H7 (cell line): Measurements from ENCODE around the gene SLC35F2. TPM values are rescaled to one million over a fixed set of nuclear protein-coding genes. Genes with fewer than 3 reads are reported as not detected.

Source experiments
- DNase-seq: peaks from one replicate; pipeline ENCODE4 v3.0.0; 2012
- H3K27me3 ChIP-seq: 2 replicates; pipeline ENCODE4 v1.6.0; 2011; ENCODE audit warnings: mild to moderate bottlenecking, low read length; ENCODE audit not compliant: control insufficient read depth, insufficient read depth
- H3K36me3 ChIP-seq: replicated peaks from 2 replicates; pipeline ENCODE4 v1.5.1; 2011; ENCODE audit warnings: low read length; ENCODE audit not compliant: control insufficient read depth, insufficient read depth
- H3K4me3 ChIP-seq: 2 replicates; pipeline ENCODE4 v1.5.1; 2011; ENCODE audit warnings: low read depth, mild to moderate bottlenecking, control low read depth, low read length, moderate library complexity; ENCODE audit not compliant: insufficient read depth
- total RNA-seq: library from RNA; depleted of rRNA; stranded (reverse); fragments of >200 nt; shearing (Covaris generic); gene quantifications from 2 replicates; pipeline ENCODE4 v1.2.3, GENCODE V29; 2014

SLC35F2 gene
- total RNA-seq, 1 experiment from 2014 or later: 28.3 TPM

DNA sequence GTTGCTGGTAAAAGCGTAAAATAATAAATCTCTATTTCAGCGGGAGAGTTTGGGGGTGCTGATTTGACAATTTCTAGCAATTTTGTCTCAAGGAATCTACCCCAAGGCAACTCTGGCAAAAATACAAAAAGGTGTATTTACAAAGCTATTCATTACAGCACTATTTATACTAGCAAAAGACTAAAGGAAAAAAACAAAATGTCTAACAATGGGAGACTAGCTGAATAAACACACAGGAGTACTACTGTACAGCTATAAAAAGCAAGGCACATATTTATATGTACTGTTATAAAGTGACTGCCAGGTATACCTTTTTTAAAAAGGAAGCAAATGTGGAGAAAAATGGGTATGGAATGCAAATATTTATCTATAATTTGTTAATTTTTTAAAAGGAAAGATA, 32.7 kb downstream of the SLC35F2 start:
- Histone ChIP-seq H3K36me3 (no peaks in the 10 kb centered on the region), H3K27me3 (no peaks in the 10 kb centered on the region), H3K4me3 (no peak overlapping the region)
- DNase-seq: no peak

DNA sequence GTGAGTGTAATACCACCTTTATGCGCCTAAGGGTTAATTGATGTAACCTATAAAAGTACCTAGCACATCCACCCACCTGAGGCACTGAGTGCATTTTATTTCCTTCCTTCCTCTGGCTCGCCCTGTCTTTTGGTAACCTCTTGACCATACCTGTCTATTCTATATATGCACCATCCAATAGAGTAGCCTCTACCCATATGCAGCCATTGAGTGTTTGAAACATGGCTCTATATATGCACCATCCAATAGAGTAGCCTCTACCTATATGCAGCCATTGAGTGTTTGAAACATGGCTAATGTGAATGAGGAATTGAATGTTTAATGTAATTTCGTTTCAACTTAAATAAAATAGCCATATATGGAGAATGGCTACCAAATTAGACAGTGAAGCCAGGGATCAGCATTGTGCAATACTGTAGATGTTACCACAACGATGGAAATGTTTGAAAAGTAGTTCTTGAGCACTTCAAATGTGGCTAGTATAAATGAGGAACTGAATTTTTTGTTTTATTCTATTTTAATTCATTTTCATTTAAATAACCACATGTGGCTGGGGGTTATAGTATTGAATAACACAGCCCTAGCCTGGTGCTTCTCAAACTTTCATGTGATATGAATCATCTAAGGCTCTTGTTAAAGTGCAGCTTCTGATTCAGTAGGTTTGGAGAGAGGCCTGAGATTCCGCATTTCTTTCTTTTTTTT, 33.8 kb downstream of the SLC35F2 start:
- H3K4me3 ChIP-seq: no peak overlapping the region
- no peak for DNase-seq
- no peaks in the 10 kb centered on the region for H3K36me3 ChIP-seq
- H3K27me3 ChIP-seq: no peaks in the 10 kb centered on the region

DNA sequence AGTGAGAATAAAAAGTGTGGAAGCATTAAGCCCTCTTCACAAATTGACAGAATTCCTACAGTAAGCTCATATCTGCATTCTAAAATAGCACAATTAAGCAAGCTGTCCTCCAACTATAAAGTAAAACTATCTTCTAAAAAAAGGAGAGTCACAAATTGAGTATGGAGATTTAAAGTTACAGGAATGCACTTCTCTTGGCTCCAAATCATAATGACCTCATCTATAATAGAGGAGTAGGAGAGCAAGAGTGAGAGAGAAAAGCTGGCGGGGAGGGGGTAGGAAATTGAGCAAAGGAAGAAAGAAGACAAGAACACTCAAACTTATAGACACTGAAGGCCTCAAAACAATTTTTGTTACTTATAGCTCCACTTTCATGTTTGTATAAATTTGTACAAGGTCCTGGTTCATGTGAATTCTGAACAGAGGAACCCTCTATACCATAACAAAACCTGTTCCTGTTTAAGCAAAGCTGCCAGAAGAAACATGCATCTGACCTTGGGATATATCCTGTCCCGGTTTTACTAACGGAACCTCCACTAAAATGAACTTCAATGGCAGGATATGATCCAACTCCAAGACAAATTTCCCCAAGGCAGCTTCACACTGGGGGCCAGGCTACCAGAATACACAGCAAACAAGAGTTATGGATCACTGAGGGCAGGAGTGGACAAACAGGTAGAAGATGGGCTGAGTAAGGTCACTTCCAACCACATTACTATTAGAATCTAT, 37.2 kb downstream of the SLC35F2 start:
- no peak for DNase-seq
- H3K36me3 ChIP-seq: no peaks in the 10 kb centered on the region

DNA sequence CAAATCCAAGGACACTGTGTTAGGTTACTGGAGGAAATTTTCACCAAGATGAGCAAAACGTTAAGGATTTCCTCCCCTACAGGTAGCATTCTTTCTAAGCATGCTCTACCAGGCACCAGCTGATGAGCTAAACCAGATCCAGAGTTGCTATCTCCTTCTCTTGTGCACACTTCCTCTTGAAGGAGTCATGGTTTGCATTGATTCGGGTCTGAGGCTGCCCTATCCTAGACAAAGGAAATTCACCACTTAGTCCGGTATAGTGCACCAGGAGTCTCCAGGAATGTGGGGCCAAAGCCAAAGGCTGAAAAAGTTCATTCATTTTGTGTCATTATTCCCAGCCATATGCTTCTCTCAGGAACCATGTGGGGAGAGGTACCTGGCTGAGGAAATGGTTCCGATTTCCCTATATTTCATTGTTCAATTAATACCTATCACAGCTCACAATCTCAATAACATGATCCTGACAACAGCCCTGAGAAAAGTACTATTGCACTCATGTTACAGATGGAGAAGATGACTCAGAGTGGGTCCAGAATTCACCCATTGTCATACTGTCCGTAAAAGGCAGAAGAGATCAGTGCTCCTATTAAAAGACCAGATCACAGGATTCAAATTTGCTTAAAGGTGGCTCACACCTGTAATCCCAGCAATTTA, 39.1 kb downstream of the SLC35F2 start:
- H3K4me3 ChIP-seq: no peak overlapping the region
- DNase-seq: no peak

More for the DNA sequence above, 37.2 kb downstream of the SLC35F2 start:
- Histone ChIP-seq H3K4me3 (no peak overlapping the region), H3K27me3 (no peaks in the 10 kb centered on the region)

GRCh38 chr11:107818491-107818890, 40.1 kb downstream of the SLC35F2 start:
- no peaks in the 10 kb centered on the region for H3K27me3 ChIP-seq
- no peak for DNase-seq
- H3K4me3 ChIP-seq: no peak overlapping the region
- no peaks in the 10 kb centered on the region for H3K36me3 ChIP-seq

More for the DNA sequence above, 39.1 kb downstream of the SLC35F2 start:
- no peaks in the 10 kb centered on the region for H3K36me3 ChIP-seq
- H3K27me3 ChIP-seq: no peaks in the 10 kb centered on the region

DNA sequence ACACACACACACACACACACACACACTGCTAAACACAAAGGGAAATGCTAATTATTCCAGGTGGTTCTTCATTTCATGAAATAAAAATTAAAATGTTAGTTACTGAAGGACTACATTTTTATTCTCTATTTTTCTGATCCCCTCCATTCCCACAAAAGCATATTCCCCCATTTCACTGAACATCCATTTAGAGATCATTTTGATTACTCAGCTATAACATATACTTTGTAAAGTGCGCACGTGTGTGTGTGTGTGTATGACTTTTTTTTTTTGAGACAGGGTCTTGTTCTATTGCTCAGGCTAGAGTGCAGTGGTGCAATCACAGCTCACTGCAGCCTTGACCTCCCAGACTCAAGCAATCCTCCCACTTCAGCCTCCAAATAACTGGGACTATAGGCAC, 42.6 kb downstream of the SLC35F2 start:
- H3K36me3 ChIP-seq: no peaks in the 10 kb centered on the region
- no peak overlapping the region for H3K4me3 ChIP-seq
- no peaks in the 10 kb centered on the region for H3K27me3 ChIP-seq
- no peak for DNase-seq

DNA sequence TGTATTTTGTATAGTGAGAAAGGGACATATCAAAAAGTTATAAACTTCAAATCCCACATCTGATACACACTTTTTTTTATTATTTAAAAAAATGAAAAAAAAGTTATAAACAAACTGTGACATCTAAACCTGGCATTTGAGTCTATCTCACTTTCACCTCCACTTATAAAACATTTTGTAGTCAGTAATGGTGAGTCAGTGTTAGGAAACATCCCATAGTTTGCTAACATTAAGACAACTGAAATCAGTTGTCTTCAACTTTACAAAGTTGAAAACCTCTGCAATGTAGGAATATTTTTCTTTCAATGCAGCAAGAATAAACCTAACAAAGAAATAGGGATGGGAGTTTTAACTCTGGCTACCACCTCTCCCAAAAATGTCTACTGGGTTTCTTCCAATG, 47.7 kb downstream of the SLC35F2 start:
- no peaks in the 10 kb centered on the region for H3K27me3 ChIP-seq

DNA sequence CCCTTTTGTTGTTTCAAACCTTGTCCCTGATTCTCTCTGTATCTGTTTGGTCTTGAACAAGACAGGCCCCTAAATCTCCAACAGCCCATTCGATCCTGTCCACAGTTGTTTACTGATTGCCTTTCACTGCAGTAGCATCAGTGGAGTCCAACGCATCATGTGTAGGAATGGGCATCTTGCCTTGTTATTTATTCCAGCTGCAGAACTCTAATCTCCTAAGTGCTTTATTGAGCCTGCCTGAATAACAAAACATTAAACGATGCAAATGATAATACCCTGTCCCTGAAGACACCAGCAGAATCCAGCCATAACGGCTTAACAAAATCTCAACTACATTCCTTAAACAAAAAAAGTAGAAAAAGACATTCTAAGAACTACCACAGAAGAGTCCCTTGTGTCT, 50.1 kb downstream of the SLC35F2 start:
- H3K36me3 ChIP-seq: peaks cover 1% of the 10 kb centered on the region; the same call in 1 of the 2 replicates
- no peaks in the 10 kb centered on the region for H3K27me3 ChIP-seq
- DNase-seq: no peak
- no peak overlapping the region for H3K4me3 ChIP-seq

More for the DNA sequence above, 47.7 kb downstream of the SLC35F2 start:
- DNase-seq: no peak
- H3K36me3 ChIP-seq: no peaks in the 10 kb centered on the region; the same call in 1 of the 2 replicates
- no peak overlapping the region for H3K4me3 ChIP-seq

DNA sequence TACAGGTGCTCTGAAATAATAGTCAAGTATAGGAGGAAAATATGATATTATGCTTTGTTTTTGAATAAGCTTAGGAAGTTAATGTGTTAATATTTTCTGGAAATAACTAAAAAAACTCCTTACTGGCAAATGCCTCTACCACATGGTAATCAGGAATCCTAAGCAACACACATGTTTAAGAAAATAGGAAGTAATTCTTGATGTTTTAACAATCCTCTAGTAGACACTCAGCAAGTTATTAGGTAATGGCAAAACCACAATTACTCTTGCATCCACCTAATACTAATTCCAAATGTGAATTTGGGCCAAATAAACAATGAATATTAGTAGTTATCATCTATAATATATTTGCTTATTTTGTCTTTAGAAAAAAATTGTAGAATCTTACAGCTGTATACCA, 53.6 kb downstream of the SLC35F2 start:
- Histone ChIP-seq H3K36me3 (peaks cover 1% of the 10 kb centered on the region; the same call in 1 of the 2 replicates), H3K4me3 (no peak overlapping the region), H3K27me3 (no peaks in the 10 kb centered on the region)
- no peak for DNase-seq

DNA sequence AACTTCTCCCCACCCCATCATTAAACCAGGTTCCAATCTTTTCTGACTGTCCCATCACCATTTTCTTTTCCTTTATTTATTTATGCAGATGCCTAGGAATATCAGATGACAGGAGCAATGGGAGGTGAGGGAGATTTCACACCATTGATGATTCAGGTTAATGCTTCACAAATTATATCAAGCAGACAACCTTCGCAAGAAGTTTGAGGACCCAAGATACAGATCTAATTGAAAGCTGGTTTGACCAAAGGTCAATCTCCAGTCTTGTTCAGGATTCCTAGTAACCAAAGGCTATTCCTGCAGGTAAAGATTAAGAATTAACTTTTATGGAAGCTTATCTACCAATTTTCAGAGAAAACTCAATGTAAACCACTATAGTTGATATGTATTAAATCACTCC, 54.4 kb downstream of the SLC35F2 start:
- Histone ChIP-seq H3K27me3 (no peaks in the 10 kb centered on the region), H3K36me3 (peaks cover 1% of the 10 kb centered on the region; the same call in 1 of the 2 replicates), H3K4me3 (no peak overlapping the region)
- DNase-seq: no peak

DNA sequence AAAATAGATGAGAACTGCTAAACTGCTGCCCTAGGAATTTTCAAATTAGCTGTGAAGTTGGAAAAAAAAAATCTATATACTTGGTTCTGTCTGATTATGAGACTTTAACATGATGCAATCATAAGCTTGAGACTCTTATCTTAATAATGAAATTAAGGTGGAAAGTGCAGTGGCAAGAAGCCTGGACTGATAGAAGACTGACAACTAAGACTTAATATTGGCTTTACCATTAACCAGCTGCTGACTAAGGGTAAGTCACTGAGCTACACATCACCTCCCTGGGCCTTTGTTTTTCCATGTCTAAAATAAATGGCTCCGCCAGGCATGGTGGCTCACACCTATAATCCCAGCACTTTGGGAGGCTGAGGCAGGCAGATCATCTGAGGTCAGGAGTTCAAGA, 56.9 kb downstream of the SLC35F2 start:
- H3K27me3 ChIP-seq: no peaks in the 10 kb centered on the region
- no peak for DNase-seq
- H3K4me3 ChIP-seq: no peak overlapping the region
- H3K36me3 ChIP-seq: peaks cover 1% of the 10 kb centered on the region; the same call in 1 of the 2 replicates

DNA sequence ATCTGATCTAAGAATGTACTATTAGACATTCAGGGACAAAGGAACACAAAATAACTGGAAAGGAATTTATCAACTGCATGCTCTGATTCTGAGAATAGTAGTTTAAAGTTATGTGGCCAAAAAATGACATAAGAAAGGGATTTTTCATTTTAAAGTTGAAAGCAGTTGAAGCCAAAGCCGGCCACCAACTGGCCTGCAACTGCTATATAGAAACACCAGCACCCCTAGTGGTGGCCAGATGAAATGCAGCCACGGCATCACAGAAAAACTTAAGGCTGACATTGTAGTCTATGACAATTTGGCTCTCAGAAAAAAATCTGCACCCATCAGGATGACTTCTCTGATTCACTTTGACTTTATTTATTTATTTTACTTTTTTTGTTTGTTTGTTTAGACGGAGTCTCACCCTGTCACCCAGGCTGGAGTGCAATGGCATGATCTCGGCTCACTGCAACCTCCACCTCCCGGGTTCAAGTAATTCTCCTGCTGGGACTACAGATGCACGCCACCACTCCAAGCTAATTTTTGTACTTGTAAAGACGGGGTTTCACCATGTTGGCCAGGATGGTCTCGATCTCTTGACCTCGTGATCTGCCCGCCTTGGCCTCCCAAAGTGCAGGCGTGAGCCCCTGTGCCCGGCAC, 59.2 kb downstream of the SLC35F2 start:
- DNase-seq: peak; percentile 59
- Histone ChIP-seq H3K36me3 (0 out of 2 replicates have a peak, but pooled peaks cover 1% of the 10 kb centered on the region), H3K27me3 (no peaks in the 10 kb centered on the region), H3K4me3 (no peak overlapping the region)

GRCh38 chr11:107792049-107792443, 66.5 kb downstream of the SLC35F2 start:
- Histone ChIP-seq H3K36me3 (peaks cover 1% of the 10 kb centered on the region; the same call in 1 of the 2 replicates), H3K27me3 (no peaks in the 10 kb centered on the region), H3K4me3 (no peak overlapping the region)
- DNase-seq: no peak

- H3K4me3 ChIP-seq: no peak overlapping the region
- H3K27me3 ChIP-seq: no peaks in the 10 kb centered on the region
Measured at GRCh38 chr11:107791343-107792048, 67.1 kb downstream of the SLC35F2 start.

More at GRCh38 chr11:107791343-107792048, 67.1 kb downstream of the SLC35F2 start:
- peaks cover under 1% of the 10 kb centered on the region; the same call in 1 of the 2 replicates for H3K36me3 ChIP-seq
- no peak for DNase-seq
